Upper lobe of left lung (tissue), 4 donors: ENCODE measurements around the gene ZNF507.

ENCODE experiments used
- POLR2A ChIP-seq, 4 donors: fragments of 450-650 bp; IDR thresholded peaks; one replicate each; pipeline ENCODE4 v1.5.1; 2016 to 2017; ENCODE audit warnings: antibody characterized with exemption in 4 of 4, mild to moderate bottlenecking in 2 of 4
- POLR2AphosphoS5 ChIP-seq, 2 donors: sonication (generic); formaldehyde crosslinking; IDR thresholded peaks; one replicate each; pipeline ENCODE4 v1.5.1; 2017; ENCODE audit warnings: antibody characterized with exemption in 2 of 2

DNA sequence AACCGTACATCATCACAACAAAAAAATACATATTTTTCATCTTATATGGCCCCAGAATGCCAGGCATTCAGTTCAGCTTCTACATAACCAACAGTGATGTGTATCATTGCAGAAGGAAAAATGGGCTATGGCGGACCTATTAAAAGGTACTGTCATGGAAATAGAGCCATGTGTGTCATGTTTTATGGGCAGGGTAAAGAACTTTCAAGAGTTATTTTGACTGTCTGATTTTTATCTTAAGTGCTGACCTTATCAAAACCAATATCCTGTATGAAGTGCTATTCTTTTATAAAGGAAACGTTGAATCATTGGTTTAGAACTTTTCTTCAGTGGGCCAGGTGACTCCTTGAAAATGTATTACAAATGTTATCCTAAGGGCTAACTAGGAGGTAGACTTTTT is 9.9 kb downstream of the ZNF507 start:
- TF ChIP-seq POLR2A (IDR thresholded peaks at IDR 0.05), result no peak
- no peak for TF ChIP-seq POLR2AphosphoS5 (IDR thresholded peaks at IDR 0.05)
